NAMALWA (cell line): ENCODE measurements around the gene PRKD2.
A peak's percentile ranks its signal among the peaks of the same experiment; 100 is the strongest.

Experiments used
- DNase-seq: peaks from one replicate; pipeline ENCODE4 v3.0.0-alpha.2; 2015; ENCODE audit warnings: low spot score

Gene PRKD2

GRCh38 chr19:46661020-46661731, 55.7 kb downstream of the PRKD2 start, which contains the start of gene DACT3:
TSS of gene DACT3 (minus strand) at chr19:46661182. CDS start at chr19:46661064, 118 bp downstream.
- peak; percentile 100 for DNase-seq

- DNase-seq: no peak
Measured at GRCh38 chr19:46660551-46661019, 56.3 kb downstream of the PRKD2 start.

GRCh38 chr19:46660008-46660517, 56.9 kb downstream of the PRKD2 start:
- DNase-seq: peak; percentile 41

DNA sequence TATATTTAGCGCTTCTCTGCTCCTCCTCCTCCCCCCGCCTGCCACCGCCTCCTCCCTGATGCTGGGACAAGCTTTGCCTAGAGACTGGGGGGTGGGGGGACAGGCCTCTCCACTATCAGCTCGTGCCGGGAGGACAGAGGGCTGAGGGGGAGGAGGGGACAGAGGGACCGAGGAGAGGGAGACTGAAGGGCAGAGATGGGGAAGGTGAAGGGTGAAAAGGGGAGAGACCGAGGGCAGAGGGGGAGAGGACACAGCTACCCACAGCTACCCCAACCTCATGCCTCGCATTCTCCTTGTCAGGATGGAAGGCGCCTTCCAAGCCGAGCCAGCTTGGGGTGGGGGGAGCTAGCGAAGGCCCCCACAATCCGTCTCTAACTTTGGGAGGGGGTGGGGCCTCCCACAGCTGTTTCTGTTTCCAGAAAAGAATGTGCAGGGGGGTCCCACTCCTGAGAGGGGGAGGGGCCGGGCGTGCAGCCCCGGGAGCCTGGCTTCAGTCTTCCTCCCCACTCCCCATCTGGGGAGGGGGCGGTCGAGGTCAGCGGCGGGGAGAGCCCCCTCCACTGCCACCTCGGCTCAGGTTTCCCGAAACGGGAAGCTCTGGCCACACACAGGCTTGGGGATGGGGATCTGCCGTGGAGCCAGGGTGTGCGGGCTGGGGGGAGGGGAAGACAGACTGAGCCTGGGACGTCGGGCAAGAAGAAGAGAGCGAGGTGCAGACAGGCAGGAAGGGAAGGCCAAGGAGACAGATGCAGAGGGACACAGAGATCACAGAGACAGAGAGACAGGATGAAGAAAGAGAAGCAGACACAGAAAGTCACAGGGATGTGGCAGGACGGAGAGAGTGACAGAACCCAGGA, 57.5 kb downstream of the PRKD2 start:
- no peak for DNase-seq

GRCh38 chr19:46656541-46656940, 60.4 kb downstream of the PRKD2 start:
- no peak for DNase-seq

DNA sequence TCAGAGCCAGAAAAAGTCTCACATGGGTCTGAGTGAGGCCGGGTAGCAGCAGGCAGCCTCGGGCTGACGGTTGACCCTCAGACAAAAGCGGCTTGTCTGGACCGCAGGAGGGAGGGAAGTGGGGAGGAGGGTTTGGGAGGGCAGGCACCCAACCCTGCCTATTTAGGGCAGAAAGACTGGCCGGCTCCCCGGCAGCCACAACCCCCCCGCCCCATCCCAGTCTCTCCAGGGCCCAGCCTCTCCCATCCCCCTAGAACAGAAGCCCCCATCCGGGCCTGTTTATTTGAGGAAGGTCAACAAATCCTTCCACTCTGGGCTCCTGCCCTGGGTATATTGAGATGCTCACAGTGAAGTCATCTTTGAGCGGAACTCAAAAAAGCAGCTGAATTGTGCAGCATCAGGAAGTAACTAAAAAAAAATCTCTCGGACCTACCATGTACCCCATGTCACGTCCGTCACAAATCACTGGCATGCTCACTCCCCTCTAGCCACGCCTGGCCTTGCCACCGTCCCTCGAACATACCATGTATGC, 62.2 kb downstream of the PRKD2 start:
- DNase-seq: no peak

DNA sequence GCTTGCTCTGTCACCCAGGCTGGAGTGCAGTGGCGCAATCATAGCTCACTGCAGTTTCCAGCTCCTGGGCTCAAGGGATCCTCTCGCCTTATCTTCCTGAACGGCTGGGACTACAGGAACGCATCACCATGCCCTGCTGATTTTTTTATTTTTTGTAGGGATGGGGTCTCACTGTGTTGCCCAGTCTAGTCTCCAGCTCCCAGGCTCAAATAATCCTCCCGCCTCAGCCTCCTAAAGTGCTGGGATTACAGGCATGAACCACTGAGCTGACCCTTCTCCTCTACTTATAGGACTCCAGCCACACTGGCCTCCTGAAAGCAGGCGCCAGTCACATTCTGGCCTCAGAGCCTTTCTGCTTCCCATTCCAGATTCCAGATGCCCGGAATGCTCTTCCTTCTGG, 66.5 kb downstream of the PRKD2 start:
- no peak for DNase-seq

GRCh38 chr19:46648961-46649960, 67.7 kb downstream of the PRKD2 start:
- DNase-seq: no peak

DNA sequence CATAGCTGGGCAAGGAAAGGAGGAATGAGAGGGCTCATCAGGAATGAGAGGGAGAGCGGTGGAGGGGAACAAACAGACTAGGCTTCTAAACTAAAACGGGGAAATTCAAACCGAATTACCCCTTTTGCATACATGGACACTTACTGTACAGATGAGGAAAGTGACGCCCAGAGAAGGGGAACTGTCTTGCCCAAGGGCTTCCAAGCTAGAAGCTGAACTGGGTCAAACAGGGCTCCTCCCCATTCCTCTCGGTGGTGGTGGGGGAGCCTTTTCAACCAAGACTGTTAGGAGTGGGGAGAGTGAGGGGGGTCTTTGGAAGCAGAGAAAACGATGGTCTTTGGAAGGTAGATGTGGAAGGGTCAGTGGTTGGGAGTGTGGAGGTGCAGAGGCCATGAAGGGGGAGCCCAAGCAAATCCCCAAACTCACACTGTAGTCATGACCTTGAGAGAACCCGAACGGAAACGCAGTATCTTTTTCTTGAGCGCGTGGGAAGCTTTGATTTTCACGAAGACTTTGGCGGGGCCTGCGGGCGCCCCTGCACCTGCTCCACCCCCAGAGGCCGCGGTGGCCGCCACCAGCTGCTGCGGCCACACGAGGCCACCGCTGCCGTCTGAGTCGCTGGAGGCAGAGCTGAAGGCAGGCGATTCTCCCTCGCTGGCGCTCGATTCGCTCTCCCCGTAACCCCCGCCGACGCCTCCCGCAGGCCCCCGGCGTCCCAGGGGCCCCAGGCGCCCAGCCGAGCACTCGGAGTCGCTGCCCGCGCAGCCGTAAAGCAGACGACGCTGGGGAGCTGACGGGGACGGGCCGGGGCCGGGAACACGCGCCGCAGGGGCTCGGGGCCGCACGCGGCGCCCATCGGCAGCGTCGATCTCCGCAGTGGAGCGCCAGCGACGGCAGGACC, 68.6 kb downstream of the PRKD2 start:
- no peak for DNase-seq

DNA sequence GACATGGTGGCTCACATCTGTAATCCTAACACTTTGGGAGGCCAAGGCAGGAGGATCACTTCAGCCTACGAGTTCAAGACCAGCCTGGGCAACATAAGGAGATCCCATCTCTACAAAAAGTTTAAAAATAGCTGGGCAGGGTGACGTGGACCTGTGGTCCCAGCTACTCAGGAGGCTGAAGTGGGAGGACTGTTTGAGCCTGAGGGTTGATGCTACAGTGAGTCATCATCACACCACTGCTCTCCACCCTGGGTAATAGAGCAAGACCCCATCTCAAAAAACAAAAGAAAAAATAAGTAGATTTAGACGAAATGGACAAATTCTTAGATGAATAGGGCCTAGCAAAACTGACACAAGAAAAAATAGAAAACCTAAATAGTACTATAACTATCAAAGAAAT, 70.5 kb downstream of the PRKD2 start:
- no peak for DNase-seq

GRCh38 chr19:46644720-46645119, 72.2 kb downstream of the PRKD2 start:
- no peak for DNase-seq

GRCh38 chr19:46640656-46641055, 76.3 kb downstream of the PRKD2 start:
- no peak for DNase-seq

GRCh38 chr19:46639358-46640182, 77.3 kb downstream of the PRKD2 start:
- DNase-seq: no peak

DNA sequence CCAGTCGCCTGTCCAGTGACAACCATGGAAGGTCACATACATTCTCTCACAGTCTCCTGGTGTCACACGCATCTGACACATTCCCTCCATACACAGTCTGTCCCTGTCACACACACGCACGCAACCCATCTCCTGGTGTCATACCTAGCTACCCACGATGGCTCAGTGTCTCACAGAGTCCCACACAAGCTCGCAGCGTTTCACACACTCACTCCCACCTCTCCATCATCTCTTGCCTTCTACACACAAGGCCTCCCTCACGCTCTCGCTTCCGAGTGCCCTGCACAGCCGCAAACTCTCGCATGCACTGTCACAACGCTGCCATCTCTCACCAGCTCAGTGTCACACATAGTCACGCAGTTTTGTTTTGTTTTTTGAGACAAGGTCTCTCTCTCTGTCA, 79.7 kb downstream of the PRKD2 start:
- DNase-seq: no peak

DNA sequence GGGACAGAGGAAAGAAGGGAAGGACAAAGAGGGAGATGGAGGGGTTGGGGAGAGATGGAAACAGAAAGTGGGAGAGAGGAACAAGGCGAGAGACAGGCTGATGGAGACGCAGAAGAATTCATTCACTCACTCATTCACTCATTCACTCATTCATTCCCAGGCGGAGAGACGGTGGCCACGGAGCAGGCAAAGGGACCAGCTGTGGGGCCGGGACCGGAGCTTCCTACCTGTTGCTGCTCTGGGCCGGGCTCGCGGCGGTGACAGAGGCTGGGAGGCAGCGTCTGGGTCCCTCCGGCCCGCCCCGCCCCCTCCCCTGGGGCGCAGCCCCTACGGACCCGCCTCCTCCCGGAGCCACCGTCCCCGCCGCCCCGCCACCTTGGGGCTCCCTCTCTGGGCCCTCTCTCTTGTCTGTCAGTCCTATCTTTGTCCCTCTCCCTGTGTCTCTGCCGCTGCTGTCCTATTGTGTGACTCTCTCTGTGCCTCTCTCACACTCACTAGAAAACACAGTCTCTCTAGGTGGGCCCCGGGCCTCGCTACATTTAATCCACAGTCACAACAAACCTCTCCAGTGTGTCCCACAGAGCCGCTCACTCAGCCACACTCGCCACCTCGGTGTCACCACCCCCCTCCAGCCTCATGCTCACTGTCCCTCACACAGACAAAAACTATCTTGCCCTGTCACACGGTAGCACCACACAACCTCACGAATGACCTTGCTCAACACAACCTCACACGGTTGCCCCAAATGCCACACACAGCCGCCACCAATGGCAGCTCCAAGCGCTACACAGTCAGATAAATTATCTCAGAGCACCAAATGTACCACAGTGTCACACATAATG, 80.8 kb downstream of the PRKD2 start, which contains the start of gene GNG8:
Gene GNG8 (minus strand): TSS at position 283 of the 842 bp plus-strand sequence. CDS start 1,520 bp downstream, outside the sequence.
- DNase-seq: peak; percentile 43

GRCh38 chr19:46634656-46635218, 82.2 kb downstream of the PRKD2 start:
- DNase-seq: no peak

DNA sequence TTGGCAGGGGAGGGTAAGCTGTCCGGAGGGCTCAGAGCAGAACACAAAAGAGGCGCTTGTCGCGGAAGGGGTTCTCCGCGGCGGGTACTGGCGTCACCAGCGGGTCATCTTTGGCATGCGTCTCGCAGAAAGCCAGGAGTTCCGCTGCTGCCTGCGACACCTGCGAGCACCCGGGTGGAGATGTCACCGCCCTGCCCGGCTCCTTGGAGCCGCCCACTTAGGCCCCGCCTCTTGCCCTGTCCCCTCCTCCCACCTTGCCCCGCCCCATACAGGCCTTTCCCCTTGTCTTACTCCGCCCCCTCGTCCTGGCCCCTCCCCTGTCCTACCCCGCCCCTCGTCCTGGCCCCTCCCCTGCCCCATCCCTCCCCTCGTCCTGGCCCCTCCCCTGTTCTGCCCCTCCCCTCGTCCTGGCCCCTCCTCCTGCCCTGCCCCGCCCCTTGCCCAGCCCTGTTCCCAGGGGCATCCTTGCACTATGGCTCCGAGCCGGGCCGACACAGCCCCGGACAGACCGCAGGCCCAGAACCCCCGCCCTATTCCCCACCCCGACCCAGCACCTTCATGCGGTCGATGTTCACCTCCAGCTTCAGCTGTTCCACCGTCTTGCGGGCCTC, 82.8 kb downstream of the PRKD2 start:
- peak; percentile 90 for DNase-seq

GRCh38 chr19:46633130-46633529, 83.8 kb downstream of the PRKD2 start:
- DNase-seq: no peak
